ENCODE data around the gene TCEAL2.
A peak's percentile ranks its signal among the peaks of the same experiment; 100 is the strongest.

Gene TCEAL2

GRCh38 chrX:102154900-102155805 is 29.7 kb downstream of the TCEAL2 start:
- H3K36me3 Mint-ChIP-seq (ENCODE audit: low read depth) = no peaks in the 10 kb centered on the region
- no peaks in the 10 kb centered on the region for H3K9me3 Mint-ChIP-seq
- DNase-seq (ENCODE audit: low spot score) = peak; percentile 6
- H3K4me3 Mint-ChIP-seq = peak overlapping the region; percentile 94
- peaks cover 9% of the 10 kb centered on the region for H3K4me1 Mint-ChIP-seq (ENCODE audit: low read depth)
- peaks cover 2% of the 10 kb centered on the region for H3K27me3 Mint-ChIP-seq (ENCODE audit: low read depth)
- H3K27ac Mint-ChIP-seq = peak overlapping the region; percentile 94

GRCh38 chrX:102155806-102156179 is 30.3 kb downstream of the TCEAL2 start, which contains the start of gene BEX5:
TSS of gene BEX5 (minus strand) at chrX:102155977. CDS start at chrX:102154265, 1,712 bp downstream.
- Mint-ChIP-seq H3K9me3 (no peaks in the 10 kb centered on the region), H3K4me3 (peak within 1 kb of the TSS; percentile 94), H3K4me1 (ENCODE audit: low read depth) (peaks cover 9% of the 10 kb centered on the region), H3K27me3 (ENCODE audit: low read depth) (peaks cover 2% of the 10 kb centered on the region), H3K27ac (peak within 1 kb of the TSS; percentile 94), H3K36me3 (ENCODE audit: low read depth) (no peaks in the 10 kb centered on the region)
- DNase-seq (ENCODE audit: low spot score) = peak; percentile 24
